Measurements from ENCODE around the gene ITPK1.

DNA sequence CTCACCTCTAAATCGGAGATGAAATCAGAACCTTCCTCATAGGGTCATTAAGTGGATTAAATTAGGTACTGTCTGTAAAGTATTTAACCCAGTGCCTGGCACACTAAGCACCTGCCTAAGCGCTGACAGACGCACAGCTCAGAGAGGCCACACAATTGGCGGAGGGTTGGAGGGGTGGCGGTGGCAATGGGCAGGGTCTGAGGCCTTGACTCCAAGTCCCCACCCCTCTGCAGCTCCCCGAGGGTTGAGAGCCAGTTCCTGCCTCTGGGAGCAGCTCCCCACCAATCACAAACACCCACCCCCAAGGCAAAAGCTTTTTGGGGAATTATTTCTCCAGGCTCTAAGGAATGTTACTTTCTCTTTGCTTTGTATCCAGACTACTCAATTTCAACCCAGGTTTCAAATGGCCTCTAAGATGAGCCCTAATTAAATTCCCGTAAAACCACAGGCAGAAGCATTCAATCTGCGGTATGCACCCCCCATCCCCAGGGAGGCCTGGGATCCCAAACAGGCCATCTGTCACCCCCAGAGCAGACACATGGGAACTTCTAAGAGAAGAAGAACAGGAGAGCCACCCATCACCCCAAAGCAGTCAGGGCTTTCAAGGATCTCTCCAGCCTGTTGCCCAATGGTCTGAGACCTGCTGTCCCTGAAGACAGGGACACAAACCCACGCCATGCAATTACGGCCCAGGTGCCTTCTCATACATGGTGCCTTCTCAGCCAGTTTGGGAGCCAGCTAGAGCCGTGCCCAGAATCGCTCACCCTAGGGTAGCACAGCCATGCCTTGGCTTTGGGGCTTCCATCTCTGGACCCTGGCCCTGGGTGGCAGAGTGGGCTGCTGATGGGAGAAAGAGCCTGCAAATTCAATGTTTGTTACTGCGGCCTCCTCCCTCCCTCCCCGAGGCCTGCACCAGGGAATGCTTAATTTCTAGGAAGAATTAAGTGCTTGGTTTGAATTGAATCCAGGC lies 126.7 kb downstream of the ITPK1 start:
- TF ChIP-seq, protein P1, sequence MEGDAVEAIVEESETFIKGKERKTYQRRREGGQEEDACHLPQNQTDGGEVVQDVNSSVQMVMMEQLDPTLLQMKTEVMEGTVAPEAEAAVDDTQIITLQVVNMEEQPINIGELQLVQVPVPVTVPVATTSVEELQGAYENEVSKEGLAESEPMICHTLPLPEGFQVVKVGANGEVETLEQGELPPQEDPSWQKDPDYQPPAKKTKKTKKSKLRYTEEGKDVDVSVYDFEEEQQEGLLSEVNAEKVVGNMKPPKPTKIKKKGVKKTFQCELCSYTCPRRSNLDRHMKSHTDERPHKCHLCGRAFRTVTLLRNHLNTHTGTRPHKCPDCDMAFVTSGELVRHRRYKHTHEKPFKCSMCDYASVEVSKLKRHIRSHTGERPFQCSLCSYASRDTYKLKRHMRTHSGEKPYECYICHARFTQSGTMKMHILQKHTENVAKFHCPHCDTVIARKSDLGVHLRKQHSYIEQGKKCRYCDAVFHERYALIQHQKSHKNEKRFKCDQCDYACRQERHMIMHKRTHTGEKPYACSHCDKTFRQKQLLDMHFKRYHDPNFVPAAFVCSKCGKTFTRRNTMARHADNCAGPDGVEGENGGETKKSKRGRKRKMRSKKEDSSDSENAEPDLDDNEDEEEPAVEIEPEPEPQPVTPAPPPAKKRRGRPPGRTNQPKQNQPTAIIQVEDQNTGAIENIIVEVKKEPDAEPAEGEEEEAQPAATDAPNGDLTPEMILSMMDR (IDR thresholded peaks at IDR 0.05): no peak
- TF ChIP-seq POLR2A (IDR thresholded peaks at IDR 0.05): no peak

Data from prostate gland (tissue), 2 donors.